Measurements from ENCODE around the gene TCP10L.
"Not testable (repeated sequence)": the region's sequence is repeated elsewhere in the genome, so short reads cannot be mapped to it uniquely, and the experiment has no call there.

Gene TCP10L

DNA sequence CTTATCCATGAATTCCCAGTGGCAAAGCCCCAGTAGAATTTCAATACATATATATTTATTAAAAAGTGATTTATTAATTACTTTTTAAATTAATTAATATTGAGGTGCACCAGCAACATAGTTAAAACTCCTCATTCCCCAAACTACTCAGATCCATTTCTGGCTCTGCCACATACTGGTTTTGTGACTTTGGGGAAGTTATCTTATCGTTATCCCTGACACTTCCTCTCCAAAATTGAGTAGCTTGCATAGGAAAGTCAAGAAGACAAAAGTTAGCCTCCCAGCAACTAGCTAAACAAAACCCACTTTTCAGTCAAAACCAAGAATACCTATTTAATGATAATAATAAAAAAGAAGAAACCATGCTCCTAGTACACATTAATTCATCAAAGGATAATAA lies 35.9 kb downstream of the TCP10L start:
- no peak for DNase-seq

DNA sequence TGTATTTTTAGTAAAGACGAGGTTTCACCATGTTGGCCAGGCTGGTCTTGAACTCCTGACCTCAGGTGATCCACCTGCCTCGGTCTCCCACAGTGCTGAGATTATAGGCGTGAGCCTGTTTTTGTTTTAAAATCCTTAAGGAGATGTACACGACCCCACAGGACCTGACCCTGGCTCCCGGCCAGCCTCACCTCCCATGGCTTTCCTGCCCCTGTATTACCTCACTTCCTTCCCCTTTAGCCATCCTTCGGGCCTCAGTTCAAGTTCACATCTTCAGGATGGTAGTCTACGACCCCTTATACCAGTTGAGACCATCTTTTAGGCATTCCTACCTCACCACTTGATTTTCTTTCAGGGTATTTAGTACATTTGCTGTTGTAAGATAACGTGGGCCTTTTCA lies 36.3 kb downstream of the TCP10L start:
- no peak for DNase-seq

DNA sequence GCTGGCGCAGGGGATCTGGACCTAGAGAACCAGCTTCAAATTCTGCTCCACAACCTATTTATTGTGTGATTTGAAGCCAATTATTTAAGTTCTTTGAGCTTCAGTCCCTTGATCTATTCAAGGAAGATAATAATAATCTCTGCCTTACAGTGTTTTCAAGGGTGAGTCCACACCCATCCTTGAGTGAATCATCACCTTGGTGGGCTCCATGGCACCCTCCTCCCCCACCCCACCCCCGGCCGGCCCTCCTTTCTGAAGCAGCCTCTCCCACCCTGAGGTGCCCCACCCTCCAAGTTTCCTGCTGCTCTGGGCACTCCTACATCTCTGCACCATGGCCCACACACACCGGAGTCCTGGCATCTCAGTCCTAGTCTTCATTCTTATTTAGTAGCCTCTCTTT lies 38.3 kb downstream of the TCP10L start:
- no peak for DNase-seq

DNA sequence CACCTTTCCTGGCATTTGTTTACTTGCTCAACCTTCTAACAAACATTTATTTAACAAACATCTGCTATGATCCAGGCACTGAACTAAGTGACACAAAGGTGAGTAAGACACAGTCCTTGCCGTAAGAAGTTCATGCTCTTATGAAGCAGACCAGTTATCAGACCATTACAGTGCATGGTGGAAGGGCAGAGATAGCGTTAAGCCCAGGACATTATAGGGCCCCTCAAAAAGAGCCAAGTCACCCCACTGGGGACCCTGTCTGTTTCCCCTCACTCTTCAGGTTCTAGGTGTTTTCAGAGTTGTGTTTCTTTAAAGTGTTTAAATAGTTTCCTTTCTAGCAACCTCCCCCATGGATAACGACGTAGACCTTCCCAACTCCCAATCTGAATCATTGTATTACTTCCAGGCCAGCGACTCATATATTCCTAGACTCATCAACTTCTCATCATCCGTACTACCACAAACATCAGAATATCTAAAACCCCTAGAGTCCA lies 39.3 kb downstream of the TCP10L start:
- DNase-seq, result no peak

DNA sequence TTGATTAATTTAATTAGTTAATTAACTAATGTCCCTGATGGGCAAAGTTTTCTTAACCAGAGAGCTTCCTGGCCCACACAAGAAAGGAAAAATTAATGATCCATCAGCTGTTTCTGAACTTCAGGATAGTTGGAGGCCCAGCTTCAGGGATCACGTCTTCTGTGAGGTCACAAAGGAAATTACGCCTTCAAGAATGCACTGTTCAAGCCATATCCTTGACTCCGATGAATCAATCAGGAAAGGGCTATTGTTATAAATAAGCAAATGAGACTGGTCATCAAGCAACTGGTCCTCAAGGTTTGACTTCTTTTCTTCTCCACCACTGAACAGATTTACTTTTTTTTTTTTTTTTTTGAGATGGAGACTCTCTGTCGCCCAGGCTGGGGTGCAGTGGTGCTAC lies 40.6 kb downstream of the TCP10L start:
- no peak for DNase-seq

DNA sequence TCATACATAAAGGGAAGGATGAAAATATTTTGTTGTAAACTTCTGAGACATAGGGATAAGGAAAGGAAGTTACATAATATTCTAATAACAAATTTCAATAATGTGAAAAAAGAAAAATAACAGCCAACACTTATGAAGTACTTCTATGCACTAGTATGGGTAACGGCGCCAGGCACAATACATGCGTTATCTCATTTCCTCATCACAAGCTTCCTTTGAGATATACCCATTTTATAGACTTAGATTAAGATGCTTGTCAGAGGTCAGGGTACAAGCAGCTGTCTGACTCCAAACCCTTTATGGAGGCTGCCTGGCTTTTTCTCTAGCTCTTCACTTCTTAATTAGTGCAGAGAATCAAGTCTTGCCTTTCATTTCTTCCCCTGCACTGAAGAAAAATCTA lies 41.3 kb downstream of the TCP10L start:
- DNase-seq, result no peak

DNA sequence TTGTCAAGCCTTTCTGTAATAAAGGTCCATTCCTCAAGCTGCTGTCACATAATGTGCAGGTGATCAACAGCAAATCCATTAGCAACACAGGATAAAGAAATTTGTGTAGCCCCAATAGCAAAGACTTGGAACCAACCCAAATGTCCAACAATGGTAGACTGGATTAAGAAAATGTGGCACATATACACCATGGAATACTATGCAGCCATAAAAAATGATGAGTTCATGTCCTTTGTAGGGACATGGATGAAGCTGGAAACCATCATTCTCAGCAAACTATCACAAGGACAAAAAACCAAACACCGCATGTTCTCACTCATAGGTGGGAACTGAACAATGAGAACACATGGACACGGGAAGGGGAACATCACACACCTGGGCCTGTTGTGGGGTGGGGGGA lies 42.3 kb downstream of the TCP10L start:
- not testable (repeated sequence) for DNase-seq

DNA sequence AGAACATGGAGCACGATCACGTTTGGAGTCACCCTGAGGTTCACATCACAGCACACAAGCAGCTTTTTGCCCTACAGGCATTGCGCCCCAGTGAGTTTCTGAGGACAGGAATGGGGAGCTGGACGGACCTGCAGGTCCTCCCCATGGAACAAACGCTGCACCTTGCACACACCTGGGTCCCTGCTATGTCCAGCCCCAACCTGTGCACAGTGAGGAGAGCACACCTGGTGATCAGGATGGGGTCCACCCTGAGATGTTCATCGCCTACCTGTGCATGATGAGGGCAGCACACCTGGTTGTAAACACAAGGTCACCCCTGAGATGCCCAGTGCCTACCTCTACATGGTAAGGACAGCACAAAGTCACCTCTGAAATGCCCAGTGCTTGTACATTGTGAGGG lies 45.9 kb downstream of the TCP10L start:
- DNase-seq, result no peak

DNA sequence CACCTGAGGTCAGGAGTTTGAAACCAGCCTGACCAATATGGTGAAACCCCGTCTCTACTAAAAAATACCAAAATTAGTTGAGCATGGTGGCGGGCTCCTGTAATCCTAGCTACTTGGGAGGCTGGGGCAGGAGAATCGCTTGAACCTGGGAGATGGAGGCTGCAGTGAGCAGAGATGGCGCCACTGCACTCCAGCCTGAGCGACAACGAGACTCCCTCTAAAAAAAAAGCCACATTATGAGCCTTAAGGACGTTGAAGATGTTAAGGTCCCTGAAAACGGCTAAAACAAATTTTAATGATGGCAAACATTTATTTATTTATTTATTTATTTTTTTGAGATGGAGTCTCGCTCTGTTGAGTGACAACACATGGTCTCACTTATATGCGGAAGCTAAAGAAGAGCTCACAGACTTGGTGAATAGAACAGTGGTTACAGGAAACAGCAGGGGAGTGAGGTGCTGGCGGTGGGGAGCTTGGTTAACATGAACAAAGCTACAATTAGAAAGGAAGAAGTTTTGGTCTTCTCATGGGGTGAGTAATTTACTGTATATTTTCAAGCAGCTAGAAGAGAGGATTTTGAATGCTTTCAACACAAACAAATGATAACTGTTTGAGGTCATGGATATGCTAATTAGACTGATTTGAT lies 47.1 kb downstream of the TCP10L start:
- peak in 1 of 2 experiments; percentile 23 for DNase-seq

DNA sequence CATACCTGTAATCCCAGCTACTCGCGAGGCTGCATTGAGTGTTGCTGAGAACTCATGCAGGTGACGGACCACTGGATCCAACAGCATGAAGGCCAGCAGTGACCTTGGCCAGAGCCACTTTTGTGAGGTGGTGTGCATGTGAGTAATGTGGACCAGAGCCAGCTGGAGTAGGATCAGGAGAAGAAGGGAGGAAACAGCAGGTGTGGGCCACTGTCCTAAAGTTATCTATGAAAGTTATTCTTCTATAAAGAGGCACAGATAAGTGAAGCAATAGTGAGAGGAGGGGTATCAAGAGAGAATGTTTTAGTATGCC lies 47.8 kb downstream of the TCP10L start:
- no peak for DNase-seq

DNA sequence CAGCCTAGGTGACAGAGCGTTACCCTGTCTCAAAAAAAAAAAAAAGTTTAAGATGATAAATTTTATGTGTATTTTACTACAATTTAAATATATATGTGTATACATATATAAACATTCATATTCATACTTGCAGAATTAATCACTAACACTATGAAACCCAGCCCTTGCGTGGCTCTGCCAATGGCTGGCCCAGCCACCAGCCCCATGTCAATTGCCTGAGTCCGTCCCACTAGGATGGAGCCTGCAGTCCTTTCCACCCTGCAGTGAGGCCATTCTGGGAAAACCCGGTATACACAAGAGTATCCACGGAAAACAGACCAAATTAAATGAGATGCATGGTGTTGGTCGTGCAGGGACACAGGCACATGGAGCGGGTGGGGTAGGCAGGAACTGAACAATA lies 49.7 kb downstream of the TCP10L start:
- DNase-seq, result no peak

DNA sequence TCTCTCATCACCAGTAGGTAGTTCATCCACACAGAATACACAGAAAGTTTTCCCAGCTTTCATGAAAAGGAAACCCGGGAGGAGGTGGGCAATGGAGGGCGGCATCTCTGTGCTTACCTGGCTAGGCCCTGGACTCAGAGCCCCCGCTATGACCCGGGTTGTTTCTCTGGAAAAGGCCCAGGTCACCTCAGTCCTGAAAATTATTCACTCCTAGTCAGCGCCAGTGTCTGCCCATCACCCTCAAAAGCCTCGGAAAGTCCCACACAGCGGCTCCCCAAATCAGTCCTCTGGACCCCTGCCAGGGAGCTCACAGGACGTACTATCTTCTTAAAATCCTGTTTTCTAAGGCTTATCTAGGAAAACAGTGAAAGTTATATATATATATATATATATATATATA lies 51.2 kb downstream of the TCP10L start:
- DNase-seq, result no peak

DNA sequence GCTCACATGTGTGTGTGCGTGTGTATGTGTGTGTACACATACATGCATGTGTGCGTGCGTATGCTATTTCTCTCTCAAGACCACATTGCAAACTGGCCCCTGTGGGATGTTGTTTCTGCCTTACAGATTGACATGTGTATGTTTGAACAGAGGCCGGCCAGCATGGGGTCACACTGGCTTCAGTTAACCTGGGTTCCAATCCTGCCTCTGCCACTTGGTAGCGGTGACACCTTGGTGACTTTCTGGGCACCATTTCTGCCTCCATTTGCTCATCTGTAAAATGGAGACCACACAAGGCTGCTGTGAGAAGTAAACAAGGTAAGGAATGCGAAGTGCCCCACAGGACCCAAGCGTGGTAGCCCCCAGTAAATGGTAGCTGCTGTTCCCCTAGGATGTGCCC lies 51.7 kb downstream of the TCP10L start:
- DNase-seq, result no peak

DNA sequence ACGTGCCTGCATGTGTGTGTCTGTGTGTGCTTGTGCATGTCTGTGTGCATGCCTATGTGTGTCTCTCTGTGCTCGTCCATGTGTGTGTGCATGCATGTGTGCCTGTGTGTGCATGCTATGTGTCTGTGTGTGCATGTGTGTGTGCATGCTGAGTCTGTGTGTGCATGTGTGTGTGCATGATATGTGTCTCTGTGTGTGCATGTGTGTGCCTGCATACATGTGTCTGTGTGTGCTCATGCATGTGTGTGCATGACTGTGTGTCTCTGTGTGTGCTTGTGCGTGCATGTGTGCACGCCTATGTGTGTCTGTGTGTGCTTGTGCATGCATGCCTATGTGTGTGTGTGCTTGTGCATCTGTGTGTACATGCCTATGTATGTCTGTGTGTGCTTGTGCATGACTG lies 52.3 kb downstream of the TCP10L start:
- DNase-seq, result no peak

DNA sequence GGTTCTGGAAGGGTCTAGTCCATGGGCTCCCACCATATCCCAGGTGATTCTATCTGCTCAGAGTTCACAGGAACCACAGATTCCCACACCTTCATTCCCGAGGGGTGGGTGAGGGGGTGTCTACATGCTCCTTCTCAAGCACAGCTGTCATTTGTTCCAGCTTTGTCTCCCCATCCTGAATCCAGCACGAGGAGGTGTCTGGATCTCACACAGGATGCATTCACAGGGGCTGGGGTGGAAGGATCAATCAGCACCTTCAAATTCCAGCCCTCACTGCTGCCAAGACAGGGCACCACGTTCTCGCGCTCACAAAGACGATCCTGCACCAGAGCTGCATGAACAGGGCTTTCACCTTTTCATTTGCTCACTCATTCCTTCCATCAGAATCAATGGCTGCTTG lies 52.7 kb downstream of the TCP10L start:
- no peak for DNase-seq

DNA sequence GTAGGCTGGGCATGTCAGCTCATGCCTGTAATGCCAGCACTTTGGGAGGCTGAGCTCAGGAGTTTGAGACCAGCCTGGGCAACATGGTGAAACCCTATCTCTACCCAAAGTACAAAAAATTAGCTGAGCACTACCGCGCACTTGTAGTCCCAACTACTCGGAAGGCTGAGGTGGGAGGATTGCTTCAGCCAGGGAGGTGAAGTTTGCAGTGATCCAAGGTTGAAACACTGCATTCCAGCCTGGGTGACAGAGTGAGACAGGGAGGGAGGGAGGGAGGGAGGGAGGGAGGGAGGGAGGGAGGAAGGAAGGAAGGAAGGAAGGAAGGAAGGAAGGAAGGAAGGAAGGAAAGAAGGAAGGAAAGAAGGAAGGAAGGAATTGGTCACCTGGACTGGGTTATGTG lies 53.8 kb downstream of the TCP10L start:
- not testable (repeated sequence) for DNase-seq

DNA sequence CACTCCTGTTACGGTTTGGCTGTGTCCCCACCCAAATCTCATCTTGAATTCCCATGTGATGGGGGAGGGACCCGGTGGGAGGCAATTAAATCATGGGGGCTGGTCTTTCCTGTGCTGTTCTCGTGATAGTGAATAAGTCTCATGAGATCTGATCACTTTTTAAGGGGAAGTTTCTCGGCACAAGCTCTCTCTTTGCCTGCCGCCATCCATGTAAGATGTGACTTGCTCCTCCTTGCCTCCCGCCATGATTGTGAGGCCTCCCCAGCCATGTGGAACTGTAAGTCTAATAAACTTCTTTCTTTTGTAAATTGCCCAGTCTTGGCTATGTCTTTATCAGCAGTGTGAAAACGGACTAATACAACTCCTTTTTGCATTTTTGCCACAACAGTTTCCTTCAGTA lies 54.5 kb downstream of the TCP10L start:
- not testable (repeated sequence) for DNase-seq

DNA sequence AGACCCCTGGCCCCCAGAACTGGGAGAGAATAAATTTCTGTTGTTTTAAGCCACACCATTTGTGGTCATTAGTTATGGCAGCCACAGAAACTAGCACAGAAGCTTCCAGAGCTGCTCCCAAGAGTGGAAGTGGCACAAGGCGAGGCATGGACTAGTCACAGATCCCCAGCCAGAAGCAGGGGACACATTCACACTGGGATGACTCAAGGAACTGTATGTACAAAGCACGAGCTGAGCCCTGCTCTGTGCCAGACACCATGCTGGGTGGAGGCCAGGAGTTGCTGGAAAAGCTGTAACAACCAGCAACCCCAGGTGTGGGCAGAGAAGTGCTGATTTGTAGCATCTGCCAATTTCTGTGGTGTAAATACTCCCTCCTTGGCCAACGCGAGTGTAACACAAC lies 55.6 kb downstream of the TCP10L start:
- DNase-seq, result no peak

DNA sequence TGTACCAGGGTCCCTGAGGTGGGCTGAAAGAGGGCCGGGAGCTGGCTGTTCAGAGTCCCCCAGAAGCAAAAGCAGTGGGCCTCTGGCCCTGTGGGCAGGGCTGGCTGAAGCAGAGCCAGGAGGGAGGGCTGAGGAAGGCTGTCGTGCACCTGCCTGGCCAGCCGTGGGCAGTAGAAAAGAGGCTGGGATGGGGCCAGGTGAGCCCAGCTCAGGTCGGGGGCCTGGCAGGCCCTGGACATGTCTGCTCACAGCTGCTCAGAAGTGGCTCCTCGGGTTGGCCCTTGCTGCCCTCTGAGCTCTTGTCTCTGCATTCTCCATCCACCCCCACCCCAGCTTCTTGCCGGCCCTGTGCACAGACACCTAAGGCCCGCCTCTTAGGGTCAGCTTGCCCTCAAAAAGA lies 60.0 kb downstream of the TCP10L start:
- no peak for DNase-seq

DNA sequence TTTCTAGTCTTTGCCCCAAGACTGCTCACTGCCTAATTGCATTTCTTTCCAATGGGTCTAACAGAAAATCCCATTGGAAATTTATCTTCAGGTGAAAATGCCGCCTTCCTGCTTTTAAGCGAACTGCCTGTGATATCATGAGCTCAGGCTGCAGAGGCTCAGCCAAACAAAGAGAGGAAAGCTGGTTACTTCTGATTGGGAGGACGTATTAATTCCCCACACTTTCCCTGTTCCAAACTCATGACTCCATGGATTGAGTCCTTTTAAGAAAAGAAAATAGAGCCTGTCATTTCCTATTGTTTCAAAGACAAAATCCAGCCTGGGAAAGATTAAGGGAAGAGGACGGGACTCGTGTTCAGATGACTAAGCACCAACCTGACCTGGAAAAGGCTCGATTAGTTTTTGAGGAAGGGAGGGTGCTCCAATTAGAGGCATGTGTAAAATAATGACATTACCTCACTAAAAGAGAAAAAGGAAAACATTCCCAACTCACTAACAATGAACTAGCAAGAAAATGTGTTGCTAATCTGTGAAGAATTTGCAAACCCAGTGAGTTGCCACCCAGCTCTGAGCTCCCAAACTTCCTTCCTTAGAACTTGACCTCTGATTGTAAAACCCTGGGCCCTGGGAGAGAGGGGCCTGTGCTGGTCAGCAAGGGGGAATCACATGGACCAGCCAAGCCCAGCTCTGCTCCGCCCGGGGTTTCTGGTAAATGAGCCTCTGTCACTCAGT lies 61.2 kb downstream of the TCP10L start:
- no peak for DNase-seq

Data from stimulated activated CD4-positive, alpha-beta T cell treated with anti-CD3 and anti-CD28 coated beads, Interleukin-4, amount 100 ng/mL, for 4 hours (primary cell).